ENCODE results near the gene FAM89A.

Gene FAM89A

DNA sequence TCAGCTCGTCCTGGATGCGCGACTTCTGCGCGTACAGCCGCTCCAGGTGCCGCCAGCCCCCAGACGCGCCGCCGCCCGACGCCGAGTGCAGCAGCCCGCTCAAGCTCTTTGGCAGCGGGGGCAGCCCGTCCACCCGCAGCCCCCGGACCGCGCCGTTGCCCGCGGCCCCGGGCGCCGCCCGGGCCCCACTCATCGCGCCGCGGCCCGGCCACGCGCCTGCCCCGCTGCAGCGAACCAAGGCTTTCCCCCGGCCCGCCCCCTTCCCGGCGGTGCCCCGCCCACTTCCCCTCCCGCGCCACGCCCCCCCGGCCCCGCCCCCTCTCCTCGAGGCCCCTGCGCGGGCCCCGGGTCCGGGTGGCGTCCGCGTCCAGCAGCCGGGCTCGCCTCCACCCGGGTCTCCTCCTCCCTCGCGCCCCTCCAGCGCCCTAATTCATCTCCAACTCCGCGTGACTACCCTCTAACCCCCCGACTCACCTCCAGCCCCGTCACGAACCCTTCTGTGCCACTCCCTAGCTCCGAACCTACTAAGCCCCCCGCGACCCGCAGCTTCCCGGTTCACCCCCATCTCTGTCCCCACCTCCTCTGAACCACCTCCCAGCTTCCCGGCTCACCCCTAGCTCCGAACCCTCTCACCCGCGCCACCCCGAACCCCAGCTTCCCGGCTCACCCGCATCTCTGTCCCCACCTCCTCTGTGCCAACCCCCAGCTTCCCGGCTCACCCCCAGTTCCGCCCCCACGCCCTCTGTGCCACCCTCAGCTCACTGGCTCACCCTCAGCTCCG, at the start of gene FAM89A:
FAM89A (minus strand) TSS at position 236 of the 781 bp plus-strand sequence; CDS start at position 193, 43 bp downstream.
- DNase-seq (ENCODE audit: low spot score), result peak; percentile 50

DNA sequence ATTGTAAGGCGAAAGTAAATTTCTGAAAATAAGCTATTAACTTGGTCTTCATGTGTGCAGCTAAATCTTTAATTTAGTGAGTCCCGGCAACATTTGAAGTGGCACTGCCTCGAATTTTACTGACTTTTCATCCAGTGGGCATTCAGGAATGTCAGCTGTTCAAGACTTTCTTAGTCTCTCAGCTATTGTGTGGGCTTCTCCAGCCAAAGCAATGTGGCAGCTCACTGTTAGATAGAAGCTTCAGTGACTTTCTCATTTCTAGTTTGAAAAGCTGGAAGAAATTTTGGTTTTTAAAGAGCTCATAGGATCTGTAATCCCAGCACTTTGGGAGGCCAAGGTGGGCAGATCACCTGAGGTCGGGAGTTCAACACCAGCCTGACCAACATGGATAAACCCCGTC, 44.3 kb upstream of the FAM89A start:
- DNase-seq (ENCODE audit: low spot score), result no peak

DNA sequence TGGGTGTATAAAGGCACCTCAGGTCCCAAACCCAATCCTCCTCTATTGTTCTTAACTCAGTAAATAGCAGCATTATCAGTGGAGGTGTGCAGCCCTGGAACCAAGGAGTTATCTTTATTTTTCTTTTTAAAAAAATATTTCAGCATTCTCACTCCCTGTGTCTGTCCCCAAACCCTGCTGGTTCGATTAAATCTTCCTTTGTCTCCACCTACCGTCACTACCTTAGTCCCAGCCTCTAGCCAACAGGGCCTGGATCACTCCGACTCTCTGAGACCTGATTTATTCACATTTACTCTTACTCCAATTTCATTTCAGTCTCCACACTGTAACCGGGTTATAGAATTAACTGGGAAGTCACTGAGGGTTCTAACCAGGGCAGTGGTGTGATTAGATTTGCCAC, 39.1 kb upstream of the FAM89A start:
- DNase-seq (ENCODE audit: low spot score), result no peak

DNA sequence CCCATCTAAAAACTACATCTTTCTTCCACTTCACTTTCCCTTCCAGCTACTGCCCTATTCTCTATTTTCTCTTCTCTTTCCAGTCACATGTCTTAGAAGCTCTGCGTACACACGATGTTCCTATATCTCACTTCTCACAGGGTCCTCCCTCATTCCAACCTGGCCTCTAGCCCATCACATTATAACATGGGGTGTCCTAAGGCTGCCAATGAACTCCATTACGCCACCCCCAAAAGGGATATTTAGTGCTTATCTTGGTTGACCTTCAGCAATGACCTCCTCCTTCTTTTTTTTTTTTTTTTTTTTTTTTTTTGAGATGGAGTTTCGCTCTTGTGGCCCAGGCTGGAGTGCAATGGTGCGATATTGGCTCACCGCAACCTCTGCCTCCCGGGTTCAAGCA, 38.2 kb upstream of the FAM89A start:
- DNase-seq (ENCODE audit: low spot score), result no peak

DNA sequence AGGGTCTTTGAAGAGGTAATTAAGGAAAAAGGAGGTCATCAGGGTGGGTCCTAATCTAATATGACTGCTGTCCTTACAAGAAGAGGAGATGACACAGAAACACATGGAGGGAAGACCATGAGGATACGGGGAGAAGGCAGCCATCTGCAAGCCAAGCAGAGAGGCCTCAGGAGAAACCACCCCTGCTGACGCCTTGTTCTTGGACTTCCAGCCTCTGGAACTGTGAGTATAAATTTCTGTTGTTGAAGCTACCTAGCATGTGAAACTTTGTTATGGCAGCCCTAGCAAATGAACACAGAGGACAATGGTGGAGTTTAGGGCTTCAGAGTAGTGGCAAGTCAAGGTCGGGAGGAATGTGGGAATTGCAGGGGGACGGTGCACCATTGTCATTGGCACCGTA, 36.7 kb upstream of the FAM89A start:
- no peak for DNase-seq (ENCODE audit: low spot score)

DNA sequence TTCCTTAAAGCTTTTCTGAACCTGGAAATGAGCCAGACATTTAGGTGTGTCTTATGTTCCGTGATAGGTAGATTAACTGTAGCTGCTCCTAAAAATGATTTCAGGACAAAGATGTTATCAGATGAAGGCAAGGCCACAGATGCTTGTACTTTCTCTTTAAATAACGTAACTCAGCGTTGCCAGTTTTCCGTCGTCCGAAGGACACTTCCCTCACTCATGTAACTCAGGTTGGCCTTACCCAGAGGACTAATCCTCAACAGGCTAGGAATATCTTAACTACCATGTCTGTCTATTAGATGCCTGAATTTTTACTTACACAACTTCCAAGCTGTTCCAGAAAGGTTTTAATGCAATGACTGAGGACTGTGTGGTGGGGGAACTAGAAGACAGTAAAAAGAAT, 35.4 kb upstream of the FAM89A start:
- DNase-seq (ENCODE audit: low spot score), result no peak

DNA sequence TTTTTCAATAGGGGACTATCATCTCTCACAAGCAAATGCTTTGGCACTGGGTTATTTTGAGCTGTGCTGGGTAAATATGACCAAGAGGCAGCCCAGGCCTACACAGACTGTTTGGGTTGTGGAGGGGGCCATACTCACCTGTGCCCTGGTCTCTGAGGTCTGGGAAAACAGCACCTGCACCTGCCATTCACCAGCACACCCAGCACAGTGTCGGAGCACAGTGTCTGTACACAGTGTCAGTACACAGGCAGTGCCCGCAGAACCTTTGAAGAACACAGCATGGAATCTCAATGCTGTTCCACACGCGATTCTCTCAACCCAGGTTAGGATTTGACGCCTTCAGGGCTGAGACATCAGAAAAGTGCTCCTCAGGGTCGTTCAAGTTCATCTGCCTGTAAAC, 35.0 kb upstream of the FAM89A start:
- no peak for DNase-seq (ENCODE audit: low spot score)

DNA sequence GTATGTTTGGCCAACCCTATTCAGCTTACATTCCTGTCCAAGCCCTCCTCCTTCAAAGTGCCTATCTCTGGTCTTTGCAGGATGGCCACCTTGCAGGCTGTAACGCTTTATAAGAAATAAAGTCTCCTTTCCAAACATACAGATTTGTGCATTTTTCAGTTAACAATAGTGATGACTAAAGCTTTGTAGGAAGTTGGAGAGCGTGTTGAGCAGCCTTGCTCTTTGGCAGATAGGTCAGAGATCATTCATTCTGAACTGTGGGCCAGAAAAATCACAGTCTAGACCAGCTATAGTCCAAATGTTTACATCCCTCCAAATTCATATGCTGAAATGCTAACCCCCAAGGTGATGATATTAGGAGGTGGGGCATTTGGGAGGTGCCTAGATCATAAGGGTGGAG, 34.0 kb upstream of the FAM89A start:
- DNase-seq (ENCODE audit: low spot score), result no peak

DNA sequence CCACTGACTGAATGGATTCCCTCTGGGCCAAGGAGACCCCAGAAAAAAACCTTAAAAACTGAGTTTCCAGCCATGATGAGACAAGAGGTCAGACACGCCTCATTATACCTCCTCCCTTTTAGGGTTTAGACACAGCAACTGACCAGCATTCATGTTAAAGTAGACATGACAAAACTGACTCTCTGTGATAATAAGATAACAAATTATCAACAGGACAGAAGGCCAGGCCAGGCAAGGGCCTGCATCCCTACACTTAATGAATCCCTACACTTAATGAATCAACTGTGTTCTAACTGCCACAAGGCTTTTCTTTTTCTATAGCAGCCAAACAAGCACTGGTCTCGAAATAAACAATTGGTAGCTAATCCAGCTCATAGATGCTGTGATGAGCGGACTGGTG, 33.3 kb upstream of the FAM89A start:
- DNase-seq (ENCODE audit: low spot score), result no peak

DNA sequence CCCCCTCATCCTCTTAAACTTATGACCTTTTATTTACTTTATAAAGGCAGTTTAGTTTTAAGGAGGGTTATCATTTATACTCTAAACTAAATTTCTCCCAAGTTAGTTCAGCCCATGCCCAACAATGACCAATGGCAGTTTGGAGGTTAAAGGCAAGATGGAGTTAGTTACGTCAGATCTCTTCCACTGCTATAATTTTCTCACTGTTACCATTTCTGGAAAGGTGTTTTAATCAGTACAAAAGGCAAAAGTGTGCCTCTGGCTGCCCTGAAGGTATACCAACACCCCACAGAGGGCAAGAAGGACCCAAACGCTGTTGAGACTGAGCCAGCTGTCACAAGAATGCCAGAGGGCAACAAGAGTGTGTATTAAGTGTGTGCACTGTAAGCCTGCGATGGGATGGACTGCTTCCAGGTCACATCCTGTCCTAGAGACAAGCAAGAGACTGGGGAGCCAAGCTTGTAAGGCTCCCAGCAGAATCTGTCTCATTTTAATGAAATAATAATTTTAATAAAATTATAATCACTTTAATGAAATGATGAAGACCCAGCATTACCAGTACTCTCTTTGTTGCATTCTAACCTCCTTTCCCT, 32.5 kb upstream of the FAM89A start:
- no peak for DNase-seq (ENCODE audit: low spot score)

DNA sequence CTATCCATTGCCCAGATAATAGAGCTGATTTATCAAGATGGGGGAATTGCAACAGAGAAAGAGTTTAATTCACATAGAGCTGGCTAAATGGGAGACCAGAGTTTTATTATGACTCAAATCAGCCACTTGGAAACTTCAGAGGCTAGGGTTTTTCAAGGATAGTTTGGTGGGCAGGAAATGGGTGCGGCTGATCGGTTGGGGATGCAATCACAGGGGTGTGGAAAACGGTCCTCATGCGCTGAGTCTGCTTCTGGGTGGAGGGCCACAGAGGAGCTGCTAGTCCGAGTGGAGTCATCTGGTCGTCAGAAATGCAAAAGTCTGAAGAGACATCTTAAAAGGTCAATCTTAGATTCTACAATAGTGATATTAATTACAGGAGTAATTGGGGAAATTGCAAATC, 32.0 kb upstream of the FAM89A start:
- no peak for DNase-seq (ENCODE audit: low spot score)

DNA sequence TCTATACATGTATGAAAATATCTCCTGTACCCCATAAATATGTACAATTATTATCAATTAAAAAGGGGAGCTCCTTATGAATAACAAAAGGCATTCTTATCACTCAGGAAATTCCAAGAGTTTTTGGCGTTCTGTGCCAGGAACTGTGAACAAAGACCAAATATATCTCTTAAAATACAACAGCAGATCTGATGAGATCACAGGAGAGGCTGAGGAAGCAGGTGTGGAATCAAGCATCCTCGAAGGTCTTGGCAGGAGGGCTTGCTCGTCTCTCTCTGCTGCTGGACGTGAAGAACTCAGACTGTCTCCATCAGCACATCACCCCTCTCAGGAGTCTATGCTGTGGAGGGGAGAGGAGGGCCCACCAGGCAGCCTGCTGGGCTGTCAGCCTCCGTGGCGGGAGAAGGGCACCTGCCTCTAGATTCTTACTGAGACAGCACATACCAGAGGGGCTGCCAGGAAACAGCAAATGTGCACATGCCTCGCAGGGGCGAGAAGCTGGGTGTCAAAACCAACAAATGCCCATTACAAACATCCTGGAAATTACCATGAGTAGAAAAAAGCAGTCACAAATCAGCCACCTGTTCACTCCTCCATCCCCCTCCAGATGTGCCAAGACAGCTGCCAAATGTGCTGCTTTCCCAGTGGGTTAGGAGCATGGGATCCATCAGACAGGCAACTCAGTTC, 30.8 kb upstream of the FAM89A start:
- no peak for DNase-seq (ENCODE audit: low spot score)

DNA sequence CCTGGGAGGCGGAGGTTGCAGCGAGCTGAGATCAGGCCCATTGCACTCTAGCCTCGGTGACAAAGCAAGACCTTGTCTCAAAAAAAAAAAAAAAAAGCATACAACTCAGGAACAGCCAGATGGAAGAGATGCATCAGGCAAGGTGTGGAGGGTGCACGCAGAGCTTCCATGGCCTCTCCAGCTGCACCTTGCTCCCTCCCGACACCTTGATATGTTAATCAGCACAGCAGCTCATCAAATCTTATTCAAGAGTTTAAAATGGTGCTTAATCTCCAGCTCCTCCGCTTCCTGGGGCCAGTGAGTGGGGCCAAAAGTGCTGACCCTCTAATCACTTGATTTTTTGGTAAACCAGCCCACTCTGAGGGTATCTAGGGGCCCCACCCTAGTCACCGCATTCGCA, 29.3 kb upstream of the FAM89A start:
- DNase-seq (ENCODE audit: low spot score), result no peak

DNA sequence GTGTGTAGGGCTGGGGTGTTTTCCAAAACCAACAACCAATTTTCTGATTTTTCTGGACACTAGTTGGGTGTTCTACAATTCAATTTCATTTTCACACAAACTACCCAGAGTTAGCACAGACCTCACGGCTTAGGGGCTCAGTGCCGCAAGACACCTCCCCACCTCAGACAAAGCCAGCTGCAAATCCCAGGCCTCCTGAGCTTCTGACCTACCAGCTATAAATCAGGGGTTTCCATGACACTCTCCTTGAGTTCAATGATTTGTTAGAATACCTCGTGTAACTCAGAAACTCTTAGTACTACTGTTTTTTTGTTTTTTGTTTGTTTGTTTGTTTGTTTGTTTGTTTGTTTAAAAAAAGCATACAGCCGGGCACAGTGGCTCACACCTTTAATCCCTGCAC, 28.7 kb upstream of the FAM89A start:
- no peak for DNase-seq (ENCODE audit: low spot score)

DNA sequence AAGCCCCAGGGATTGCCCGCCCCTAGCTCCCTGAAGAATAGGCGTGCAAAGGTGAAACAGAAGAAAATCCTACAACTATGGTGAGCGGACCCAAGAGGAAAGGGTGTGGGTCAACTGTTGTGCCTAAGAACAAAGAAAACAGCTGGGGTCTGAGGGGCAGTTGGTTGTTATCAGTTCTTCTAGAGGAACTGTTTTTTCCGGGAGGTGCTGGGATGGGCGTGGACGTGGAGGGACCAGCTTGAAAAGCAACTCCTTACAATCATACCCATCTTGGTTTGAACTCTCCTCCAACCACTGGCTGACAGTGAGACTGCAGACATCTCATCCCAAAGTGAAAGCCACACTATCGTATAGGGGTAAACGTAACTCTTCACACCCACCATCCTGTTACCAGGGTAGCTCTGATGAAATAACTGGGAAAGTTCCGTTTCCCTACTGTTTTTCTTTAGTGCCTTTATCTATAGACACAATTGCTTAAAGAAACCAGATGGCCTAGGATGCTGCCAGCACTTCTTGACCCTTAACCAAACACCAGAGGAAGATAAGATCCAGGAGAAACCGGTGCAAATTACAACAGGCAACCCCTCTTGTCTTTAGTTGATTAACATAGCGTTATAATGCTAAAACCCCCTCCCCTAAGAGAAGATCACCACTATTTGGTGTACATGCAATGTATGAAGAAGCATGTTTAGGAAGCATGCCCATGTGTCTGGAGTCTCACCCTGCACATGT, 25.6 kb upstream of the FAM89A start:
- no peak for DNase-seq (ENCODE audit: low spot score)

DNA sequence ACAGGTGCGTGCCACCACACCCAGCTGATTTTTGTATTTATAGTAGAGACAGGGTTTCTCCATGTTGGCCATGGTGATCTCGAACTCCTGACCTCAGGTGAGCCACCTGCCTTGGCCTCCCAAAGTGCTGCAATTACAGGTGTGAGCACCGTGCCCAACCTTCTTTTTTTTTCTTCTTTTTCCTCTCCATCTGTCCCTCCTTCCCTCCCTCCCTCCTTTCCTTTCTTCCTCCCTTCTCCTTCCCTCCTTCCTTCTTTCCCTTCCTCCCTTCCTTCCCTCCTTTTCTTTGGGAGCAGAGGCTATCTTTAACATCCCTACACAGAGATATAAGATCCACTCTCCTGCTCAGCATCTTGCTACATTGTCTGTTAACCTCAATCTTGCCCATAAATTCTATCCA, 24.4 kb upstream of the FAM89A start:
- DNase-seq (ENCODE audit: low spot score), result no peak

DNA sequence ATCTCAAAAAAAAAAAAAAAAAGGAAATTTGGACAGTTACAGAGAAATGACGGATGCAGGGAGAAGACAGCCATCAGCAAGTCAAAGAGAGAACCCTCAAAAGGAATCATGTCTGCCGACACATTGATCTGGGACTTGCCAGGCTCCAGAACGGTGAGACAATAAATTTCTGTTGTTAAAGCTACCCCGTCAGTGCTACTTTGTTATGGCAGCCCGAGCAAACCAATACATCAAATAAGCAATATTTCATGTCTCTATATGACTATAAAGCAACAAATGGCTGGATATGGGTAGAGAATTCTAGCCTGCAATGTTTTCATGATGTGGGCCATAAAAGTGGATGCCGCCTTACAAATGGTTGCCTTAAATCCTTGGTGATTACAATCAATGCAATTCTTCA, 23.3 kb upstream of the FAM89A start:
- DNase-seq (ENCODE audit: low spot score), result no peak

DNA sequence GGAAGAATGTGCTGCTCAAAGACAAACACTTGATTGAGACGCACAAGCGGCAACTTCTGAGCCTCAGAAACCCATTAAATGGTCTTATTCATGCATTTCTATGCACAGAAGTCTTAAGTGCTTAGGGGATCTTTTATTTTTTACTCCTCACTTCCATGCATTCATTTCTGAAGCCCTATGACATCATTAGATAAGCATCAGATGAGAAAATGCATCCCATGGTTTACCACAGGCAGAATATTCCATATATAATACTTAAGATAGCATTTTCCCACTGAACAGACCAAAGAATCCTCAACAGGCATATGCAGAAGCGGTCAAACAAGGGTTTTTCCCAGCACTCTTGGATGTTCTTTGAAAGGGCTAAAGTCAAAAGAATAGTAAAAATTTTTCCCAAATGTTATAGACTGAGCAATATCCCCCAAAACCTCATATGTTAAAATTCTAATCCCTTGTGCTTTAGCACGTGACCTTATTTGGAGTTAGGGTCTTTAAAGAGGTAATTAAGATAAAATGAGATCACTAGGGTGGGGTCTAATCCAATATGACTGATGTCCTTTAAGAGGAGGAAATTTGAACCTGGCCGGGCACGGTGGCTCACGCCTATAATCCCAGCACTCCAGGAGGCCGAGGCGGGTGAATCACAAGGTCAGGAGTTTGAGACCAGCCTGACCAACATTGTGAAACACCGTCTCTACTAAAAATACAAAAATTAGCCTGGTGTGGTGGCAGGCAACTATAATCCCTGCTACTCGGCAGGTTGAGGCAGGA, 22.6 kb upstream of the FAM89A start:
- DNase-seq (ENCODE audit: low spot score), result no peak

DNA sequence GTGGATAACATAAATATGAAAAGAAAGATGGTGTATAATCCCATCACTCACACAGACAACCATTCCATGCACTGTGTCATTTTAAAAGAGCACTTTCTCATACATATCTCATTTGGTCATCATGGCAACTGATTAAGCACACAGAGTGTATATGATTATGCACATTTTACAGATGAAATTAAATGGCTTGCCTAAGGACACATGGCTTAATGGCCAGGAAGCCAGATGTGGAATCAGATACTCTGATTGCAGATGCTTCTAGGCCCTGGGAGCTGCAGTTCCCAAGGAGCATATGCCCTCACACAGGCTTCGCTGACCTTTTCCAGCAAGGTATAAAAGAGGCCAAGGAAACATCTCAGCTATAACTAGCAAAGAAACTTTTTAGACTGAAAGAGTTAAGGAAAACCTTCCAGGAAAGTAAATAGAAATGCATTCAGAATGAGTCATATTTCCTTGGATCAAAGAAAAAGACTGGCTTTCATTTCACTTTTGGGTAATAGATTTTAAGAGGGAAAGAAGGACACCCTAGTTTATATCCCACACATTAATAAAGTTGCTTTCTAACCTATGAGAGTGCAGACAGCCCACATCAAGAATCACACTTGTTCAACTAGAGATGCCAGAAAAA, 19.6 kb upstream of the FAM89A start:
- DNase-seq (ENCODE audit: low spot score), result no peak

DNA sequence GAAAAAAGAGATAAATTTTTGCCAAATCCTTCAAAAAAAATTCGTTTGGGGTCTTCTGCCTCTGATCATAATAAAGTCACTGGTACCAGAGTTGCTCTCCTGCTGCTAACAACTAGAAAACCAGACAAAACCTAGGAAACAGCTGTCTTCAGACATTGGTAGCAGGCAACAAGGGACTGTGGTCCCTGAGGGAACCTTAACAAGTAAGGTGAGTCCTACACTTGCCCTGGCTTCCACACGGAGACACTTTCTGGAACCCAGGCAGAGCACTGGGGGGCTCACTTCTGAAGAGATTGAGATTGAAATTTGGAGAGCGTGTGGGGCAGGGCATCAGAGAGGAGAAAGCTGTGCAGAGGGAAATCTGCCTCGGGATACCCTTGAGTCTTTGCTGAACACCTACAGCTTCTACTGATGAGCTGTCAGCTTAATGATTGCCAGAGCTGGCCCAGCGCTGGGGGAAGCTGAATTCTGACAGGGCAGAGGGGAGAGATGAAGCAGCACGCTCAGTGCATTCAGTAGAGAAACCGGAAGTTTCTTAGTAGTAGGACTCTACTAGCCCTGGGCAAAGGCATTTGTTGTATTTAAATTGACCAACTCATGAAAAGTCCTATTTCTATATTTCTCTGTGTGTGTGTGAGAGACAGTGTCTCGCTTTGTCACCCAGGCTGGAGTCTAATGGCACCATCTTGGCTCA, 18.5 kb upstream of the FAM89A start:
- DNase-seq (ENCODE audit: low spot score), result no peak

DNA sequence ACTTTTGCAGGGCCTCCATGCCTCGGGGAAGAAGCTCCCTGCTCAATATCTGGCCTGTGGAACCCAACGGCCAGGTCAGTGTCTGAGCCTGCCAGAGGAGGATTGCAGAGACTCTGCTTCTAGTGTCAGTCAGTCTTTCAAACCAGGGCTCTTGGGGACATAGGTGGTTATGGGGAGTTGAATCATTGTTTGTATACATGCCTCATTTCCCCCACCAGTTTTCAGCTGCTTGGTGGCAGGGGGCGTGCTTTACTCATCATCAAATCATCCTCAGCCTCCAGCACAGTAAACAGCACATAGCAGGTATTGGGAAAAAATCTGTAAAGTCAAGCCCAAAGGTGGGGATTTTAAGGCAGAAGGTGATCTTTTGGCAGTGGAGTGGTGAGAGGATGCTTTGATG, 17.4 kb upstream of the FAM89A start:
- no peak for DNase-seq (ENCODE audit: low spot score)
